ENCODE results near the gene CXCR6.
A peak's percentile ranks its signal among the peaks of the same experiment; 100 is the strongest.

CXCR6 gene

DNA sequence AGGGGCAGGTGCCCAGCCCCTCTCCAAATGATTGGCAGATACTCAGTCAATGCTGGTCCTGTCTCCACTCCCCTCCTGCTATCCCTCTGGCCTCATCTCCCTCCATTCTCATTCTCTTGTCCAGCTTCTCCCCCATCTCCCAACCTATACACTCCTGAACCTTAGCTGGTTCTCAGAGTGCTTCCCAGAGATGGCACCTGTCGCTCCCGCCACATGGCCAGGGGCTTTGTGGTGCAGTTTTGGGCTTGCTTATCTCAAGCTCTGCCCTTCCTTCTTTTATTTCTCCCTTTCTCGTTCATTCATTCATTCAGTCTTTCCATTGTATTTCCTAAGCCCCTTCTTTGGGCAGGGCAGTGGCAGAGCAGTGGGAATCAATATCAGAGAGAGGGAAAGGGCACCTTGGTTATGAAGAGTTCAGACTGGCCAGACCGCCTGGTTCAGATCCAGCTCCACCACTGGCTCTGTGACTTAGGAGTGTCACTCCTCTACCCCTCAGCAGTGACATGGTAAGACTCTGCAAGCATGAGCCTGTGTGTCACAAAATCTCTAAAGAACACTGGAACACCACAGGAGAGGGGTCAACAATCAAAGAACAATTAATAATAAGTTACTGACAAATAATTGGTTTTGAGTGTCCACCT is 20.2 kb upstream of the CXCR6 start:
- no peak for DNase-seq

DNA sequence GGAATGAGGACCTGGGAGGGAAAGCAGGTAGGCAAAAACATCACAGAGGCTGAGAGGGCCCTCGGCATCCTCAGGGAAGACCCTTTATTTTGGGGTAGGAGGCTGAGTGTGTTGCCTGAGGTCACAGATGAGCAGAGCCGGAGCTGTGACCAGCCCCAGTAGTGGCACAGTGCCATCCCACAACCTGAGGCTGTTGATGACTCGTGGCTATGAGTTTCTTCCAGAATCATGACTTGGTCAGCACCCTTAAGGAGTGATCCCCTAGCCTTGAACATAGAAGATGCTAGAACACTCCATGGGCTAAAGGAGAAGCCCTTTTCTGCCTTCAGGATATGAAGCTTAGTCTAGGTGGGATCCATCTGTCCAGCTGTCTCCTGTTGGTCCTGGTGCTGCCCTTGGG is 19.5 kb upstream of the CXCR6 start:
- no peak for DNase-seq

DNA sequence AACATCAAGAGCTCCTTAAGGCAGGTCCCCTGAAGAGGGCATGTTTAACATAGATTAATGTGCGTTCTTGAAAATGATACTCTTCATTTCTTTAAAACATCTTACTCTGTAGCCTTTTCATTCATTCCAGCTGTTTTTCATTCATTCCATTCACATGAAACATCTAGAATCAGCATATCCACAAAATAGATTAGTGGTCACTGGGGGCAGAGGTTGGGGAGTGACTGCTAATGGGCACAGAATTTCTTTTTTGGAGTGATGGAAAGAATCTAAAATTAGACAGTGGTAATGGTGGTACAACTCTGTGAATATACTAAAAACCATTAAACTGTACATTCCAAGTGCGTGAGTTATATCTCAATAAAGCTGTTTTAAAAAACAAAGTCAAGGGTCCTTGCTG is 15.4 kb upstream of the CXCR6 start:
- DNase-seq = no peak

DNA sequence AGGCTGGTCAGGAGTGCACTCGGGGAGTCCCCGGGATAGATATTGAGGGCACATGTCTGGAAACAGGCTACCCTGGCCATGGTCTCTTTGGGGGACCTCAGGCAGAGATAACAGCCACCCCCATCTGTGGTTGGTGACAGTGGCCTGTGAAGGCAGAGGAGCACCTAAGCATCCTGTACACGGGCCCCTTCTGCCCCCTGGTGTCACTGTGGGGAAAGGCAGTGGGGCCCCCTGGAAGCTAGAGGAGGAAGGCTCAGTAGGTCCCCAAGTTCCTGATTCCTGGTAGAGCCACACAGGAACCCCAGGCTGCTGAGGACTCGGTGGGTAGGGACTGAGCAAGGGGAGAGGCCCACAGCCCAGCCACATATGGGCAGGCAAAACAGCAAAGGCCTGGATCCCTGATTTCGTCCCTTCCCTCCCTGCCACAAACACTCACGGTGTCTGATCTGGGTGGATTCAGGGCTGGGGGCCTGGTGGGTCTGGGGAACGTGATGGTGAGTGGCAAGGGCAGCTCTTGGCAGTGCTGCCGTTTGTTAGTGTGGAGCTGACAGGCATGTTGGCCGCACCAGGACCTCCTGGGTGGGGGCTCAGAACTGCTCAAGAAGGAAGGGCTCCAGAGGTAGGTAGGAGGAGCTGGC is 14.1 kb upstream of the CXCR6 start:
- DNase-seq = peak; percentile 53 to 72

DNA sequence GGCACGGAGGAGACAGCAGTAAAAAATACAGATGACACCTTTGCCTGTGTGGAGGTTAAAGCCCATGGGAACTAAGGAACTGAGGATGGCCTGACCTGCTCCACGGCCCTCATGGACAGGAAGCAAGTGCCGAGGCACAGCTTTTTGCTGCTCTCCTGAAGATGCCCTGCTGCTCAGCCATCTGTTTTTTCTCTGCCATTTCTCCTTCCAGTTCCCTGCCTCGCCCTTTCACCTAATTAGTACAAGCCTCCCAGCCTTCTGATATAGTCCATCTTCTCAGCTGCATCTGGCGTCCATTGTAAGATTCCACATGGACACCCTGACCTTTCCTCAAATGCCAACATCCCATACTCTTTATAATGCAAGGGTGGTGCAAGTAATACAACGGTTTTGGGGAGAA is 11.8 kb upstream of the CXCR6 start:
- DNase-seq = no peak

DNA sequence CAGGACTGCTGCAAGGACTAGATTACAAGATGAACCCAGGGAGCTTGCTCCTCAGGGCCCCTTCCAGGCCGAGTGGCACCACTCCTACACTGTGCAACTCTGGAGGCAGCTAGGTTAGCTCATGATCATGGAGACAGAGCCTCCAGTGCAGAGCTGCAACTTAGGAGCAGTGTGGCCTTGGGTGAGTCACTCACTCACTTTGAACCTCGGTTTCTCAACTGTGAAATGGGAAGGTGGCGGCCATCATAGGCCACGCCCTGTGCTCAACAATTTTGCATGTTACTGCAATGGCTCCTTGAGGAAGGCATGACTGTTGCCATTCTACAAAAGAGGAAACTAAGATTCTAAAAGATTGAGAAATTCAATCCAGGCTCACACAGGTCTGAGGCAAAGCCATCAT is 11.2 kb upstream of the CXCR6 start:
- no peak for DNase-seq

DNA sequence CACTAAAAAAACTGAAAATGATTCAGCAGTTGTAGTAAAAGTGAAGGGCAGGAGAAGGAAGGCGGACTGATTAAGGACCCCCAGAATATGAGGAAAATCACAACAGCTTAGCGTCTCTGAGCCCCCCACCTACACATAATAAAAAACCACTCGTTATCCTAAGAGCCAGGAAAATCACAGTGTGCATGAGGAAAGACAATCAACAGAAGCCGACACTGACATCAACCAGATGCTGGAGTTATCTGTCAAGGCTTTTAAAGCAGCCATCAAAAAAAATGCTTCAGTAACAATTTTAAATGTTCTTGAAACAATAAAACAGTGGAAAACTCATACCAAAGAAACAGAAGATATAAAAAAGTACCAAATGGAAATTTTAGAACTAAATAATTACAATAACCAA is 9.7 kb upstream of the CXCR6 start:
- DNase-seq = no peak

DNA sequence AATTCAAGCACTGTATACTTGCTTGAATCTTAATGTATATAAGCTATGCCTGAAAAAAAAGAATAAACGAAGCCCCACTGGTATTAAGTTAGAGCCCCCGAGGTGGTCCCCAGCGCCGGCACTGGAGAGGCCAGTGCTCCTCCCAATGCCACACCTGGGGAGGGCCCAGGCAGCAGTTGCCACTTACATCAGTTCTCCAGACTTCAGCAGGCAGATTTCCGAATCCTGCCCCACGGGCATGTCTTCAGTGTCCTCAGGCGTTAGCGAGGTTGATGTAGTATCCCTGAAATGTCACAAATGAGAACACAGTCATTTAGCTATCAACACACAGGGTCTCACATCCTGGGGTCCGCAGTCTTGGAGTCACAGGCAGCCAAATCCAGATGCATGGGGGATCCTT is 7.0 kb upstream of the CXCR6 start:
- no peak for DNase-seq

DNA sequence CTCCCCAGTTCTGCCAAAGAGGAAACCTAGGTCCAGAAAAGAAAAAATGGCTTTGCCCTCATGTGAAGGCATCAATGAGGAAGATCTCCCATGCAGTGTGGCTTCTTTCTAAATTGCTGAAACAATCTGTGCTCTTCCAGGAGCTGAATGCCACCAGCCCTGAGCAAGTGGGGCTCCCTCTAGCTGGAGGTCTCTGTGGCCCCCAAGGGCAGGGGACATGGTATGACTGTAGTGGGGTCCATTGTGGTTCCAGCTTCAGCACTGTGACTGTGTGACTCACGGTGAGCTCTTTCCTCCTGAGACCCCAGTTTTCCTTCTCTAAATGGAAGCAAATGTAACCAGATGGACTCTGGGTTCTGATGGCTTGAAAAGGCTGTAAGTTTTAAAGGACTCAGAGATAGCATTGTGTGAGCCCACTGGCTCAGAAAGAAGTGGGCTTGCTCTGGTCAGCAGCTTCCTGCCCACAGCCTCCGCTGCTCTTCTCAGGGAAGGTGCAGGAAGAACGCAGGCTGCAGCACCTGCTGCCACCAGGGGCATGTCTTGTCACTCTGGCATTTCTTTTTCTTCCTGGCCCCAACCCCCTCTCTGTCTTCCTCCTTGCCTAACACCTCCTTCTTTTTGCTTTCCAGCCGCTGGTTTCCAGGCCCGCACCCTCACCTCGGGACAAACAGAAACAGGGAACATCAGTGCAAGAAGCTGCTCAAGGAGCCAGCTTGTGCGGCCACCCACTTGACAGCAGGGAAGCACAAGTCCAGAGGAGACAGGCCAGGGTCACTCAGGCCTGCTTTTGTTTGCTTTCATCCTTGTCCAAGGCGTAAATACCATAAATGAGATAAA is 5.8 kb upstream of the CXCR6 start:
- DNase-seq = no peak

DNA sequence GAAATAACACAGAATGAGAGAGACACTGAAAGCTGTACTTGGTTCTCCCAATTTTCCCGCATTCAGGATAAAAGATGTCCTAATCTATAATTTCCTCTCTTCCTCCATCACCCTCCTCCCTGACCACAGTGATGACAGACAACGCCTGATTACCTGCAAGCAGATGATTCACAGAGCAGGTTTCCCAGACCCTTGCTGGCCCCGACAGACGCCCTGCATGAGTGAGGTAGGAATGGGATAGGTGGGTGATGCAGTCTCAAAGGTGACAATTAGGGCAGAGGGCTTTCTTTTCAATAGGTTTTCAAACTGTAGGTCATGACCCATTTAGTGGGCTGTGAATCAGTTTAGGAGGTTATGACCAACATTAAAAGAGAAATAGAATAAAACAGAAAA is 5.2 kb upstream of the CXCR6 start:
- no peak for DNase-seq

DNA sequence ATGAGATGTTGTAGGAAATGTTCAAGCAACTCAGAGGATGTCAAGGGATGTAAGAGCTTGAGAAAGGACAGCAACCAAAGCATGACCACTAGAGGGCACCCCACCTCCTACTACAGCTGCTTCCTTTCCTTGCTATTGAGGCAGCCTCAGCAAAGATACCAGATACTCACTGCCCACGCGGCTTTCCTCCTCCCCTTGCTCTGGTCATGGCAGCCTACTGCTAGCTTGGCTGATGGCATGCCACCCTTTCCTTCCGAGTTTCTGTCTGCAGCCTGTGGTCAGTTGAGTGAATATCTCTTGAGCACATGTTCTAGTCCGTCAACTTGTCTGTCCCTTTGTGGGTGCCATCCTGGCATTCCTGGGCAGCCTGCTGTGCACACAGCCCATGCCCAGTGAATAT is 4.4 kb upstream of the CXCR6 start:
- DNase-seq = peak; percentile 86 to 90

DNA sequence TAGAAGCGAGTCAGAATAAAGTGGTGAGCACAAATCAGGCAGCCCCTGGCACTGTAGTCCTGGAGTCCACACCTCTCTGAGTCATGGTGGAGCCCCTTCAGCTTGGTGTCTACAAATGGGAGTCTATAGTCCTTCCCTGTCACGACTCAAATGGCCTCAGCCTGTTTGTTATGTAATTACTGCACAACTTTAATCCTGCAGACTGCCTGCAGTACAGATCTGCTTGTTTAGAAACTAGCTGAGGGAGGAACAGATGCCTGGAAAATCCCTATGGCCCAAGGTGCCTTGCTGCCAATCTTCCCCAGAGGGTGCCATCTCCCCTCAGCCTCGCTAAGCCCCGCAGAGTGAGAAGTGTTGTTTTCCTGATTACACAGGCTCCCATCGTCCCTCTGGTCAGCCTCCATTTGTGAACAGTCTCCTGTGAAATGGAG is 3.9 kb upstream of the CXCR6 start:
- no peak for DNase-seq

DNA sequence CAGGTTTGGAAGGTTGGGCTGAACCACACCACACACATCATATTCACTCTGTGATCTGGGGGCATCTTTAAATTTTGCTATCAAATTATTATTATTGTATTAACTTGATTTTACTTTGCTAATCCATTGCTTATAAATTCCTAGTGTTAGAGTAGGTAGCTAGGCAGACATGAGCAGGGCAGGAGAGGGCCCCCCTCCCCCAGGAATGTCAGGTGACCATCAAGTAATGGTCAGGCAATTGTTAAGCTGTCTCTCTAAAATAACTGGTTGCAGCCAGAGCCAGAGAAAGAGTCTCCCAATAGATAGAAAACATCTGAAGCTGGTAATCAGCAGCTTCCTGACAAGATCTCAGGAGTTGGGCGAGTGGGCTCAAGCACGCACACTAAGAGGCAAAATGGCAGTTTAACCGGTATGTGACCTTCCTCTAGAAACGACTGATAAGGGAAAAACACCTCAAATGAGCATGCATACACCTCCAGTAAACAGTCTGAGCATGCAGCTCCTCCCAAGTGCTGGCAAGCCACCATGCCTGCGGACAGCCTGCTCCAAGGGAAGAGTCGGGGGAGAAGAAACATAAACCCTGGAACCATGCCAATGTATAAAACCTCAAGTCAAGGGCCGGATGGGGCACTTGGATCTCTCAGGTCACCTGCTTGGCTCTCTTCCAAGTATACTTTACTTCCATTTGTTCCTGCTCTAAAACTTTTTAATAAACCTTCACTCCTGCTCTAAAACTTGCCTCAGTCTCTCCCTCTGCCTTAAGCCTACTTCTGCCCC is 3.1 kb upstream of the CXCR6 start:
- no peak for DNase-seq

DNA sequence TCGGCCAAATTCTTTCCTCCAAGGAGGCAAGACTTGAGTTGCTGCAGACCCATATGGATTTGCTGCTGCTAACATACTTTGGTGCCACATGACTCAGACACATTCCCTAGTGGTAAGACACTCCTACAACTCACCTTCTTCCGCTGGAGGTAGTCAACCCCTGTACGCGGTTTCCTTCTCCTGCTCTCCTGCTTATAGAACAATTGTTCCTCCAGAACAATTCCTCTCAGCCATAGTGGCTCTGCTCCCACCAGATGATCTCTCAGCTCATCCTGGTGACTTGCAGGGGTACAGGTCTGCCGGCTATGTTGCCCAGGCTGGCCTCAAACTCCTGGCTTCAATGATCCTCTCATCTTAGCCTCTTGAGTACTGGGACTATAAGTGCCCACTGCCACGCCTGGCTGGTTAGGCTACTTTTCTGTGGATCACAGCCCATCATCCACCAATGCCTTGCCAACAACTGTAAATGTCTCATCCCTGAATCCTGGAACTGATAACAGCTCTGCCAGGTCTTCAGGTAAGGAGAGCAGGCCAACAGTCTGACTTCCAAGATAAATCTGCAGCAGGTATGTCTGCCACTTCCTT is 2.4 kb upstream of the CXCR6 start:
- DNase-seq = no peak

DNA sequence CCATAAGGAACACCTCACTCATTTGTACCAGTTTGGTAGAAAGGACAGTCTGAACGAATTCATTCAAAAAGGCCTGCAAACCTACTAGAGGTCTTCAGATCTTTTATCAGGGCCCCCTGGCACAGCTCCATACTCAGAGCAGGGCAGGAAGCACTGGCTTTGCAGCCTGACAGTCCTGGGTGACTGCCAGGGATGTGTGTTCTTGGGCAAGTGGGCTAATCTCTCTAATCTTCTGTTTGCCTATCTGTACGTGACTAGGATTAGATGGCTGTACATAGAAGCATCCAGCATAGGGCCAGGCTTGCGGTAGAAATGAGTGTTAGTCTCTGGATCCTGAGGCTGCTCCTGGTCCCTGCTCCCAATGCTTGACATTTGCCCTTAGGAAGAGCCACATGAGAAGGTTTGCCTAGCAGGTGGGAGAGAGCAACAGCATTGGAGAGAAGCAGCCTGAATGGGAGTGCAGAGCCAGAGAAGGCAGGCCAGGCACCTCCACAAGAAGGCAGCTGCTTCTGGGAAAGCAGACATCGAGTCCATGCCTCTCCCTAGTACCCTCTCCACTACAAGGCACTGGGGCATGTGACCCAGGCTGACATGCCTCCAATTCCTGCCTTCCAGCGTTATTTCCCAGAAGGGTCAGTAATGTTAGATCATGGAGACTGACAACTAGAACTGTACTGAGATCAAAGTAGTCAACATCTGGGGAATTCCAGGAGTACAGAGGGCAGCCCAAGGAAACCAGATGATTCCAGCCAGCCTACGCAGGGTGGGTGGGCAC is 1.0 kb upstream of the CXCR6 start:
- no peak for DNase-seq

DNA sequence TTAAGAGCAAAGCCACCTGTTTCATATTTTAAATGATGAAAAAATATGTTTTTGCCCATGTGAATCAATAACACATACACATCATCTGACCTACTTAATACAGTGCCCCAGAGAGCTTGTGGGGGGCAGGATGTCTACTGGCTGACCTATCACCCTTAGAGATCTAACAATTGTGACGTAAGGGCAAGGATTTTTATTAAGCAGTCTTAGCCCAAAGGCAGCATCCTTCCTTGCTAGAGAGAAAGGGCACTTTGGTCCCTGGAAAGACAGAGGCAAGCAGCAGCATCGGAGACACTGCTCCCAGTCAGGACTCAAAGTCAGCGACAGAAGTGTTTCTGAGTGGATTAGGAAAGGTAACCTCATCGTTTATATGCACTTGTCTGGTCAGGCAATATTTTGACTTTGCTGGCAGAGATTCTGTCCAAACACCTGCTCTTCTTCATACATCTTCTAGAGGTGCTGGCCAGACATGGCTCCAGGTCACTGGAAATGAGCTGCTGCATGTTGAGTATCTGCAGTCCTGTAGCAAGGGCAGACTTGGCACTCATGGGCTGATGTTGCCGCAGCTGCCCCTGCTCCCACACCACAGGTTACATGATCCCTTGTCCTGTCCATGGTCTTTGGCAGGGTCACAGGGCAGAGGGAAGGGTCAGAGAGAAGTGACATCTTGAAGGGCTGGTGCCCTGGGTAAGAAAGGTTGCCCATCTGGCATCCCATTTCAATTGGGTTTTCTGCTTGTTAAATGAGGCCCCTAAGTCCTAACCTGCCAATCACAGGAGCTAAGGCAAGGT is 1.8 kb downstream of the CXCR6 start:
- no peak for DNase-seq

DNA sequence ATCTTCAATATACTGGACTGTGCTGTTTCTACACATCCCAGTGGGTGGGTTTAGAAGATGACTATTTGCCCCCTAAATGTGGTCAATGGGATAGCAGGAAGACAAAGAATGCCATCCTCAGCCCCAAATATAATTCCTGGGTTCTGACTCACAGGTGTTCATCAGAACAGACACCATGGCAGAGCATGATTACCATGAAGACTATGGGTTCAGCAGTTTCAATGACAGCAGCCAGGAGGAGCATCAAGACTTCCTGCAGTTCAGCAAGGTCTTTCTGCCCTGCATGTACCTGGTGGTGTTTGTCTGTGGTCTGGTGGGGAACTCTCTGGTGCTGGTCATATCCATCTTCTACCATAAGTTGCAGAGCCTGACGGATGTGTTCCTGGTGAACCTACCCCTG is 3.0 kb downstream of the CXCR6 start:
- no peak for DNase-seq

DNA sequence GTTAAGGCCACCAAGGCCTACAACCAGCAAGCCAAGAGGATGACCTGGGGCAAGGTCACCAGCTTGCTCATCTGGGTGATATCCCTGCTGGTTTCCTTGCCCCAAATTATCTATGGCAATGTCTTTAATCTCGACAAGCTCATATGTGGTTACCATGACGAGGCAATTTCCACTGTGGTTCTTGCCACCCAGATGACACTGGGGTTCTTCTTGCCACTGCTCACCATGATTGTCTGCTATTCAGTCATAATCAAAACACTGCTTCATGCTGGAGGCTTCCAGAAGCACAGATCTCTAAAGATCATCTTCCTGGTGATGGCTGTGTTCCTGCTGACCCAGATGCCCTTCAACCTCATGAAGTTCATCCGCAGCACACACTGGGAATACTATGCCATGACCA is 3.6 kb downstream of the CXCR6 start:
- no peak for DNase-seq

DNA sequence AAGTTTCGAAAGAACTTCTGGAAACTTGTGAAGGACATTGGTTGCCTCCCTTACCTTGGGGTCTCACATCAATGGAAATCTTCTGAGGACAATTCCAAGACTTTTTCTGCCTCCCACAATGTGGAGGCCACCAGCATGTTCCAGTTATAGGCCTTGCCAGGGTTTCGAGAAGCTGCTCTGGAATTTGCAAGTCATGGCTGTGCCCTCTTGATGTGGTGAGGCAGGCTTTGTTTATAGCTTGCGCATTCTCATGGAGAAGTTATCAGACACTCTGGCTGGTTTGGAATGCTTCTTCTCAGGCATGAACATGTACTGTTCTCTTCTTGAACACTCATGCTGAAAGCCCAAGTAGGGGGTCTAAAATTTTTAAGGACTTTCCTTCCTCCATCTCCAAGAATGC is 4.1 kb downstream of the CXCR6 start:
- no peak for DNase-seq

DNA sequence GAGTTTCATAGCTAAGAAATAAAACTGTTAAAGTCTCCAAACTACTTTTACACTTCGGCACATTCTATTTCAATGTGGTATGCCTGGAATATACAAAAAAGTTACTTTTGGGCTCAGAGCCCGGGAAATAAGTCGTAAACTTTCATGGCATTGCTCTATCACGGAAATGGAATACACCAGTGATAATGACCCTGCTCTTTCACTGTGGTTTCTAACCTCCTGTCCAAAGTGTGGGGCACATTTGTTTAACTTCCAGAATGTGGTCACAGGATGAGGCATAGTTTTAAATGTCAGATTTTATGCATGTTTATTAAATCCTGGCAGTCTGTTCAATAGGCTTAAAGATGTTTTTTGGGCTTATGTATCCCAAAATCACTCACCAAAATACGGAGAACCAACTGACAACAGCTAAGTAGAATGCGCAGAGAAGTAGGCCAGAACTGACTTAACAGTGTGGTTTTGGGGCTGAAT is 5.1 kb downstream of the CXCR6 start:
- DNase-seq = no peak

DNA sequence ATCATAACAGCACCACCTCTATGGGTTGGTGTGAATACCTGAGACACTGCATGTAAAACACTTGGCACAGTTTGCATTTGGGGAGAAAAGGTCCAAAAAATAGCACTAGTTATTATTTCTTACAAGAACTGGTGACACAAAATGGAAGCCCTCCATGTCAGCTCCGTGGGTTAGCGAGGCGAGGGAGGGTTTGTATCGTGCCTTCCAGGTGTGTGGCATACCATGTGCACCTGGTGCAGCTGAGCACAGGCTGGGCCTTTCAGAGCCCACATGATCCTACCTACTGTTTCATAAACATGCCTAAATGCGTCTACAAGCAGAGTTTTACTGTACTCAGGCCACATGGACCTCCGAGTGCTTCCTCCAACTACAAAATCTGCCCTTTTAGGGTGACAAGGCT is 5.6 kb downstream of the CXCR6 start:
- no peak for DNase-seq

Measured in activated CD4-positive, alpha-beta T cell treated with anti-CD3 and anti-CD28 coated beads for 4 hours (primary cell).